Activated naive CD4-positive, alpha-beta T cell treated with anti-CD3 and anti-CD28 coated beads for 36 hours (primary cell): ENCODE results near the gene ZNF683. TPM values are rescaled to one million over a fixed set of nuclear protein-coding genes. Genes with fewer than 3 reads are reported as not detected.

ENCODE experiments used
- CTCF ChIA-PET: fragments of 350-600 bp; sonication (Branson Sonifier 250); formaldehyde crosslinking; loops from one replicate; lab custom pipeline; 2021; ENCODE audit warnings: antibody characterized with exemption; lab: Charles Lee
- DNase-seq: peaks from one replicate; pipeline ENCODE4 v3.0.0-alpha.2; 2020
- H3K27ac Mint-ChIP-seq: one replicate; pipeline ENCODE4 v1.8.0; 2021; ENCODE audit warnings: mild to moderate bottlenecking, mixed read lengths
- H3K27me3 Mint-ChIP-seq: one replicate; pipeline ENCODE4 v1.8.0; 2021; ENCODE audit warnings: low read depth, mixed read lengths
- H3K36me3 Mint-ChIP-seq: one replicate; pipeline ENCODE4 v1.8.0; 2021; ENCODE audit warnings: low read depth, mixed read lengths
- H3K4me1 Mint-ChIP-seq: one replicate; pipeline ENCODE4 v1.8.0; 2021; ENCODE audit warnings: low read depth, mixed read lengths
- H3K4me3 Mint-ChIP-seq: one replicate; pipeline ENCODE4 v1.8.0; 2021; ENCODE audit warnings: mild to moderate bottlenecking, moderate library complexity, mixed read lengths
- H3K9me3 Mint-ChIP-seq: one replicate; pipeline ENCODE4 v1.8.0; 2021; ENCODE audit warnings: mixed read lengths
- intact Hi-C: fragments of 100-400 bp; cut with micrococcal nuclease; formaldehyde crosslinking; loops from one replicate; pipeline ENCODE4 v1.15.1; 2023
- total RNA-seq, 2 experiments: library from RNA; stranded (reverse); gene quantifications; one replicate each; pipeline ENCODE4 v1.2.3, GENCODE V29; 2021

ZNF683 gene
- total RNA-seq, 2 experiments from 2014 or later, result not detected

- Mint-ChIP-seq H3K4me3 (no peak overlapping the region), H3K27me3 (no peaks in the 10 kb centered on the region), H3K4me1 (peaks cover 2% of the 10 kb centered on the region), H3K27ac (no peak overlapping the region), H3K9me3 (no peaks in the 10 kb centered on the region), H3K36me3 (no peaks in the 10 kb centered on the region)
- DNase-seq, result no peak
- intact Hi-C loops, result no loop called here
- CTCF ChIA-PET, result interaction anchor here (1.6 kb wide), 1 partner anchor 50 kb away, joined by 4 read pairs; no protein-coding TSS in a partner anchor
These were observed 44.6 kb downstream of the ZNF683 start for GRCh38 chr1:26327956-26328362.

- Mint-ChIP-seq H3K4me1 (peaks cover 23% of the 10 kb centered on the region), H3K36me3 (peaks cover 8% of the 10 kb centered on the region), H3K4me3 (no peak overlapping the region), H3K27me3 (no peaks in the 10 kb centered on the region), H3K9me3 (no peaks in the 10 kb centered on the region), H3K27ac (no peak overlapping the region)
- CTCF ChIA-PET, result interaction anchor here (0.6 to 12.0 kb wide), 3 partner anchors 9 to 47 kb away, joined by 3 to 193 read pairs (median 3); partner anchors contain the start of gene SH3BGRL3
- intact Hi-C loops, result loop anchor here (5.0 kb wide), 2 partner anchors 38 to 287 kb away; no protein-coding TSS in a partner anchor
- DNase-seq, result no peak
These were observed 48.0 kb downstream of the ZNF683 start for GRCh38 chr1:26324550-26324949.

- no peaks in the 10 kb centered on the region for H3K9me3 Mint-ChIP-seq
- peaks cover 8% of the 10 kb centered on the region for H3K36me3 Mint-ChIP-seq
- no peaks in the 10 kb centered on the region for H3K27me3 Mint-ChIP-seq
- intact Hi-C loops, result loop anchor here (5.0 kb wide), 2 partner anchors 39 to 286 kb away; no protein-coding TSS in a partner anchor
- H3K27ac Mint-ChIP-seq, result no peak overlapping the region
- peaks cover 28% of the 10 kb centered on the region for H3K4me1 Mint-ChIP-seq
- no peak overlapping the region for H3K4me3 Mint-ChIP-seq
- CTCF ChIA-PET, result interaction anchor here (0.6 to 12.7 kb wide), 5 partner anchors 37 to 1890 kb away, joined by 4 to 210 read pairs (median 18); partner anchors contain the start of genes SH3BGRL3 and ZNF593
- DNase-seq, result no peak
These were observed 49.2 kb downstream of the ZNF683 start for GRCh38 chr1:26323382-26323781.

- peaks cover 8% of the 10 kb centered on the region for H3K36me3 Mint-ChIP-seq
- DNase-seq, result no peak
- H3K4me3 Mint-ChIP-seq, result no peak overlapping the region
- H3K9me3 Mint-ChIP-seq, result no peaks in the 10 kb centered on the region
- intact Hi-C loops, result loop anchor here (5.0 kb wide), 2 partner anchors 40 to 285 kb away; no protein-coding TSS in a partner anchor
- no peak overlapping the region for H3K27ac Mint-ChIP-seq
- H3K4me1 Mint-ChIP-seq, result peaks cover 41% of the 10 kb centered on the region
- CTCF ChIA-PET, result interaction anchor here (0.7 to 12.7 kb wide), 26 partner anchors 9 to 220 kb away, joined by 3 to 210 read pairs (median 5); partner anchors contain the start of genes CEP85, SH3BGRL3, ZNF593 and ZNF593OS
- H3K27me3 Mint-ChIP-seq, result no peaks in the 10 kb centered on the region
These were observed 50.6 kb downstream of the ZNF683 start for GRCh38 chr1:26322042-26322331.

GRCh38 chr1:26321315-26322041 is 51.1 kb downstream of the ZNF683 start:
- Mint-ChIP-seq H3K9me3 (no peaks in the 10 kb centered on the region), H3K4me1 (peaks cover 44% of the 10 kb centered on the region), H3K36me3 (peaks cover 8% of the 10 kb centered on the region), H3K4me3 (peak overlapping the region; percentile 65), H3K27me3 (no peaks in the 10 kb centered on the region), H3K27ac (peak overlapping the region; percentile 90)
- peak; percentile 99 for DNase-seq
- intact Hi-C loops, result loop anchor here (1.0 to 5.0 kb wide), 7 partner anchors 33 to 284 kb away; partner anchors contain the start of genes CEP85 and ZNF593
- CTCF ChIA-PET, result interaction anchor here (0.7 to 12.7 kb wide), 27 partner anchors 8 to 219 kb away, joined by 3 to 210 read pairs (median 5); partner anchors contain the start of genes CEP85, SH3BGRL3, ZNF593 and ZNF593OS

- no peaks in the 10 kb centered on the region for H3K9me3 Mint-ChIP-seq
- CTCF ChIA-PET, result interaction anchor here (0.6 to 12.7 kb wide), 18 partner anchors 10 to 1949 kb away, joined by 3 to 210 read pairs (median 7); partner anchors contain the start of genes CEP85, SH3BGRL3, ZNF593 and ZNF593OS
- intact Hi-C loops, result loop anchor here (1.0 to 5.0 kb wide), 7 partner anchors 33 to 284 kb away; partner anchors contain the start of genes CEP85 and ZNF593
- peaks cover 8% of the 10 kb centered on the region for H3K36me3 Mint-ChIP-seq
- peak overlapping the region; percentile 90 for H3K27ac Mint-ChIP-seq
- H3K4me1 Mint-ChIP-seq, result peaks cover 50% of the 10 kb centered on the region
- no peaks in the 10 kb centered on the region for H3K27me3 Mint-ChIP-seq
- DNase-seq, result peak; percentile 18
- H3K4me3 Mint-ChIP-seq, result peak overlapping the region; percentile 65
These were observed 51.7 kb downstream of the ZNF683 start for GRCh38 chr1:26320896-26321295.

GRCh38 chr1:26318338-26319064 is 54.0 kb downstream of the ZNF683 start:
- Mint-ChIP-seq H3K9me3 (no peaks in the 10 kb centered on the region), H3K27me3 (no peaks in the 10 kb centered on the region), H3K27ac (peak overlapping the region; percentile 96), H3K4me3 (peak overlapping the region; percentile 86), H3K4me1 (peaks cover 69% of the 10 kb centered on the region), H3K36me3 (peaks cover 8% of the 10 kb centered on the region)
- CTCF ChIA-PET, result interaction anchor here (0.5 to 12.7 kb wide), 10 partner anchors 8 to 174 kb away, joined by 3 to 210 read pairs (median 4); partner anchors contain the start of genes CEP85, SH3BGRL3 and UBXN11
- DNase-seq, result peak; percentile 73
- intact Hi-C loops, result loop anchor here (5.0 kb wide), 2 partner anchors 154 to 469 kb away; partner anchors contain the start of genes HMGN2 and PIGV

GRCh38 chr1:26317612-26318337 is 54.8 kb downstream of the ZNF683 start, which contains the start of gene CD52:
CD52 (plus strand) TSS chr1:26317958; CDS start chr1:26318018, 60 bp downstream.
- H3K4me1 Mint-ChIP-seq, result peaks cover 67% of the 10 kb centered on the region

GRCh38 chr1:26317146-26317545 is 55.4 kb downstream of the ZNF683 start:
- intact Hi-C loops, result loop anchor here (1.0 to 5.0 kb wide), 3 partner anchors 10 to 470 kb away; partner anchors contain the start of genes HMGN2 and PIGV
- peak overlapping the region; percentile 86 for H3K4me3 Mint-ChIP-seq
- H3K36me3 Mint-ChIP-seq, result peaks cover 8% of the 10 kb centered on the region
- no peak for DNase-seq
- no peaks in the 10 kb centered on the region for H3K27me3 Mint-ChIP-seq
- CTCF ChIA-PET, result interaction anchor here (0.6 to 12.7 kb wide), 6 partner anchors 9 to 51 kb away, joined by 3 to 210 read pairs (median 18); partner anchors contain the start of genes SH3BGRL3 and UBXN11
- peaks cover 65% of the 10 kb centered on the region for H3K4me1 Mint-ChIP-seq
- H3K9me3 Mint-ChIP-seq, result no peaks in the 10 kb centered on the region
- peak overlapping the region; percentile 96 for H3K27ac Mint-ChIP-seq

More at GRCh38 chr1:26317612-26318337, 54.8 kb downstream of the ZNF683 start, which contains the start of gene CD52:
- Mint-ChIP-seq H3K27ac (peak within 1 kb of the TSS; percentile 96), H3K36me3 (peaks cover 8% of the 10 kb centered on the region), H3K9me3 (no peaks in the 10 kb centered on the region), H3K27me3 (no peaks in the 10 kb centered on the region), H3K4me3 (peak within 1 kb of the TSS; percentile 86)
- CTCF ChIA-PET, result interaction anchor here (0.5 to 12.7 kb wide), 10 partner anchors 10 to 174 kb away, joined by 3 to 210 read pairs (median 4); partner anchors contain the start of genes CEP85, SH3BGRL3 and UBXN11
- intact Hi-C loops, result loop anchor here (1.0 to 5.0 kb wide), 3 partner anchors 10 to 470 kb away; partner anchors contain the start of genes HMGN2 and PIGV
- DNase-seq, result peak; percentile 78

GRCh38 chr1:26315874-26316850 is 56.4 kb downstream of the ZNF683 start:
- intact Hi-C loops, result loop anchor here (2.0 to 5.0 kb wide), 3 partner anchors 81 to 471 kb away; partner anchors contain the start of genes CEP85, HMGN2 and PIGV
- peak overlapping the region; percentile 81 for H3K27ac Mint-ChIP-seq

More at GRCh38 chr1:26315874-26316850, 56.4 kb downstream of the ZNF683 start:
- peaks cover 60% of the 10 kb centered on the region for H3K4me1 Mint-ChIP-seq
- peak overlapping the region; percentile 38 for H3K4me3 Mint-ChIP-seq
- CTCF ChIA-PET, result interaction anchor here (3.6 to 12.7 kb wide), 3 partner anchors 8 to 38 kb away, joined by 32 to 210 read pairs (median 193); partner anchors contain the start of genes SH3BGRL3 and UBXN11
- DNase-seq, result no peak
- peaks cover 3% of the 10 kb centered on the region for H3K36me3 Mint-ChIP-seq
- H3K9me3 Mint-ChIP-seq, result no peaks in the 10 kb centered on the region
- no peaks in the 10 kb centered on the region for H3K27me3 Mint-ChIP-seq
